ENCODE results near the gene WRAP53.

DNA sequence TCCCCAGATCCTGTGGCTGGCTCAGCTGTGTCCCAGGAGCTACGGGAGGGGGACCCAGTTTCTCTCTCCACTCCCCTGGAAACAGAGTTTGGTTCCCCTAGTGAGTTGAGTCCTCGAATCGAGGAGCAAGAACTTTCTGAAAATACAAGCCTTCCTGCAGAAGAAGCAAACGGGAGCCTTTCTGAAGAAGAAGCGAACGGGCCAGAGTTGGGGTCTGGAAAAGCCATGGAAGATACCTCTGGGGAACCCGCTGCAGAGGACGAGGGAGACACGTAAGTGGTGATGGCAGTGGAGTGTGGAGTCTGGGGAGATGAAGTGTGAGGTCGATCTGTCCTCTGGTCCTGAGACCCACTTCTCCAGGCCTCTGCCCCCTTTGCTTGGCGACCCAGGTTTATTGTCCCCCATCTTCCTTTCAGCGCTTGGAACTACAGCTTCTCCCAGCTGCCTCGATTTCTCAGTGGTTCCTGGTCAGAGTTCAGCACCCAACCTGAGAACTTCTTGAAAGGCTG is 585 bp downstream of the WRAP53 start:
- TF ChIP-seq, protein P1, sequence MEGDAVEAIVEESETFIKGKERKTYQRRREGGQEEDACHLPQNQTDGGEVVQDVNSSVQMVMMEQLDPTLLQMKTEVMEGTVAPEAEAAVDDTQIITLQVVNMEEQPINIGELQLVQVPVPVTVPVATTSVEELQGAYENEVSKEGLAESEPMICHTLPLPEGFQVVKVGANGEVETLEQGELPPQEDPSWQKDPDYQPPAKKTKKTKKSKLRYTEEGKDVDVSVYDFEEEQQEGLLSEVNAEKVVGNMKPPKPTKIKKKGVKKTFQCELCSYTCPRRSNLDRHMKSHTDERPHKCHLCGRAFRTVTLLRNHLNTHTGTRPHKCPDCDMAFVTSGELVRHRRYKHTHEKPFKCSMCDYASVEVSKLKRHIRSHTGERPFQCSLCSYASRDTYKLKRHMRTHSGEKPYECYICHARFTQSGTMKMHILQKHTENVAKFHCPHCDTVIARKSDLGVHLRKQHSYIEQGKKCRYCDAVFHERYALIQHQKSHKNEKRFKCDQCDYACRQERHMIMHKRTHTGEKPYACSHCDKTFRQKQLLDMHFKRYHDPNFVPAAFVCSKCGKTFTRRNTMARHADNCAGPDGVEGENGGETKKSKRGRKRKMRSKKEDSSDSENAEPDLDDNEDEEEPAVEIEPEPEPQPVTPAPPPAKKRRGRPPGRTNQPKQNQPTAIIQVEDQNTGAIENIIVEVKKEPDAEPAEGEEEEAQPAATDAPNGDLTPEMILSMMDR (IDR thresholded peaks at IDR 0.05) = no peak
- no peak for TF ChIP-seq POLR2A (IDR thresholded peaks at IDR 0.05)
